Inferior parietal cortex (tissue), 1 donor: ENCODE measurements around the gene PSEN1.

Source experiments
- DNase-seq: peaks from one replicate; pipeline ENCODE4 v3.0.0-alpha.2; 2016; ENCODE audit errors: extremely low spot score

Gene PSEN1

GRCh38 chr14:73239393-73240241 lies 103.3 kb downstream of the PSEN1 start:
- DNase-seq, result no peak

- no peak for DNase-seq
These were observed 104.6 kb downstream of the PSEN1 start for GRCh38 chr14:73240816-73241480.

DNA sequence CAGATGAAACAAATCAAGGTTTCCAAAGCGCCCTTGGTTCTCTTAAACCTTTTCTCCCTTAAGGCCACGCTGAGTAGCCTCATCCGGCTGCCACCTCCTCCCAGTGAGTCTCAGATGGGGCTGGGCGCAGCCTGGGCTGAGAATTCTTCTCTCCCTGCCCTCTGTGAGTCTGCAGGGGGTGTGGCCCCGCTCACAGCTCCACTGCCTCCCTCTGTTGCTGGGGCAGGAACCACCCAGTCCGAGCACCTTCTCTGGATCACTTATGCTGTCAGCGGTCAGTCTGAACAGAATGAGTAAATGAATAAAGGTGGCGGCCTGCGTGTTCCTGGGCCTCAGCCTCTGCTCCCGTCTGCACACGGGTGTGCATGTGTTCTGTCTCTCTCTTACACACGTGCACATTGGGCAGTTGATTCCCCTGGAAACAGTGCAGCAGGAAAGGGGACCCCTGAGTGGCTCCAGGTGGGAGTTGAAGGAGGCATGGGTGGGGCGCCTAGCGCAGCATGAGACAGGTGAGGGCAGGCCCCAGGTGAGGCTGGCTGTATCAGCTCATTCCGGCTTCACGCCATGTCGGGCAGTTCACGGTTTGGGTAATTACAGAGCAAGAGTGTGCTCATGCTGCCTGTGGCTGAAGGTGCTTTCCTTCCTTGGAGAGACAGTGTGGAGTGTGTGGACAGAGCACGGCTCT lies 105.3 kb downstream of the PSEN1 start:
- no peak for DNase-seq

GRCh38 chr14:73242357-73242901 lies 106.1 kb downstream of the PSEN1 start:
- no peak for DNase-seq

- no peak for DNase-seq
These were observed 107.0 kb downstream of the PSEN1 start for GRCh38 chr14:73243341-73243740.

DNA sequence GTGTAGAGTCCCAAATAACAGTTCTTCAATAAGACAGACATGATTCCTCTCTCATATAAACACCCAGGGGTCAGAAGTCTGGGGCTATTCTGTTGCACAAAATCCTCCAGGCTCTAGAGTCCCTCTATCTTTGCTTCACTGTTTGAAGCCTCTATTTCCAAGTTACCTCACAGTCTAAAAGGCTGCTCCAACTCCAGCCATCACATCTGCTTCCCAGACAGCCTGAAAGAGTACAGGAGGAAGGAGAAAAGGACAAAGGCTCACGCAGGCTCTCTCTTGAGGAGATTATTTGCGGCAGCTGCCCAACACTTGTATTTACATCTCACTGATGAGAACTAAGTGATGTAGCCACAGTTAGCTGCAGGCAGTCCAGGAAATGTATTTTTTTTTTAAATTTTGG lies 107.4 kb downstream of the PSEN1 start:
- DNase-seq, result no peak

DNA sequence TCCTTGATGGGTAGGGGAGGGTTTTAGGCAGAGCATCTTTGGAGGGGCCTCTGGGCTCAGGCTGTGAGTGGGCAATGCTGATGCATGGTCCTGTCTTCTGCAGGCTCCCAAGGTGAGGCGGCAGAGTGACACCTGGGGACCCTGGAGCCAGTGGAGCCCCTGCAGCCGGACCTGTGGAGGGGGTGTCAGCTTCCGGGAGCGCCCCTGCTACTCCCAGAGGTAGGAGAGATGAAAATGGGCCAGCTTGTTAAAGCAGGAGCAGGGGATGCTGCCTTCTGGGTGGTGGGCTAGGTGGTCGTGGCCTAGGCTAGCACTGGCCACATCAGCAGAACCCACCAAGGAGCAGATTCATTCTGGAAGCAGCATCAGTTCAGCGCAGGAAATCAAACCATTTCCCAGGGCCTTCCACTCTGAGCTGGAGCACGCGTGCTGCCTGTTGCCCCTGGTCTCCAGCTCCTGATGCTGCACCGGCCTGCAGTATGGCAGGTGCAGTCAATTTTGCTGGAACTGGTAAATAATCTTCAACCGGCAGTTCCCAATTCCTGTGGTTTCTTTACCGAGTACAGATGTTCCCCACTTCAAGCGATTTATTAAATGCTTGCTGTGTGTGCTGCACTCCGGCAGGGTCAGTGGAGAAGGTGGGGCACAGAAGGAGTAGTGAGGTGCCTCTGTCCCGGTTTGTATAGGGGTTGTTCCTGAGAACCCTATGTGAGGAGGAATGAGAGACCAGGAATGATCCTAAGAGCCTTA lies 108.4 kb downstream of the PSEN1 start:
- no peak for DNase-seq

GRCh38 chr14:73245480-73246325 lies 109.4 kb downstream of the PSEN1 start:
- no peak for DNase-seq

GRCh38 chr14:73246387-73247150 lies 110.3 kb downstream of the PSEN1 start:
- DNase-seq, result no peak

GRCh38 chr14:73248108-73248868 lies 112.0 kb downstream of the PSEN1 start:
- no peak for DNase-seq

GRCh38 chr14:73249108-73249507 lies 112.8 kb downstream of the PSEN1 start:
- no peak for DNase-seq

DNA sequence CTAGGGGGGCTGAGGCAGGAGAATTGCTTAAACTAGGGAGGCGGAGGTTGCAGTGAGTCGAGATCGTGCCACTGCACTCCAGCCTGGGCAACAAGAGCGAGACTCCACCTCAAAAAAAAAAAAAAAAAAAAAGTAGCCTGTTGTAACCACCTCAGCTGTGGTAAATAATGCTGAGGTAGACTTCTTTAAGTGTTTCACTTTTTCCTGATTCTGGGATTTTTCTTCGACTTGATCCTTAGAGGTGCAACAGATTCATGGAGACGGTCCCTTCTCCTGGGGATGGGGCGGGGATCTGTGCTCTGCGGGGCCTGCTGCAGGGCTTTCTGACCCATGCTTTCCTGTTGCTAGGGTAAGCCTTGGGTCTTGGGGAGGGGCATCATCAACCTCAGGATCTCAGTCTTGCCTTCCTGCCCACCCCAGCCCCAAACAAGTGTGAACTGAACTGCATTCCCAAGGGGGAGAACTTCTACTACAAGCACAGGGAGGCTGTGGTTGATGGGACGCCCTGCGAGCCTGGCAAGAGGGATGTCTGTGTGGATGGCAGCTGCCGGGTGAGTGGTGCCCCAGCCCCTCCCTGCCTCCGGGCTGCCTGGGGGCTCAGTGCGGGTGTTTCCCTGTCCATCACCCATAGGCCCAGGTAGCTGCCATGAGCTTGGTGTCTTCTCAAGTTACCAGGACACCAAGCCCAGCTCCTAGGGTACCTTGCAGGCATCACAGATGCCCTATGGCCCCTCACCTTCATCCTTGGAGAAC lies 113.4 kb downstream of the PSEN1 start:
- DNase-seq, result no peak

- no peak for DNase-seq
These were observed 114.0 kb downstream of the PSEN1 start for GRCh38 chr14:73250317-73250713.

DNA sequence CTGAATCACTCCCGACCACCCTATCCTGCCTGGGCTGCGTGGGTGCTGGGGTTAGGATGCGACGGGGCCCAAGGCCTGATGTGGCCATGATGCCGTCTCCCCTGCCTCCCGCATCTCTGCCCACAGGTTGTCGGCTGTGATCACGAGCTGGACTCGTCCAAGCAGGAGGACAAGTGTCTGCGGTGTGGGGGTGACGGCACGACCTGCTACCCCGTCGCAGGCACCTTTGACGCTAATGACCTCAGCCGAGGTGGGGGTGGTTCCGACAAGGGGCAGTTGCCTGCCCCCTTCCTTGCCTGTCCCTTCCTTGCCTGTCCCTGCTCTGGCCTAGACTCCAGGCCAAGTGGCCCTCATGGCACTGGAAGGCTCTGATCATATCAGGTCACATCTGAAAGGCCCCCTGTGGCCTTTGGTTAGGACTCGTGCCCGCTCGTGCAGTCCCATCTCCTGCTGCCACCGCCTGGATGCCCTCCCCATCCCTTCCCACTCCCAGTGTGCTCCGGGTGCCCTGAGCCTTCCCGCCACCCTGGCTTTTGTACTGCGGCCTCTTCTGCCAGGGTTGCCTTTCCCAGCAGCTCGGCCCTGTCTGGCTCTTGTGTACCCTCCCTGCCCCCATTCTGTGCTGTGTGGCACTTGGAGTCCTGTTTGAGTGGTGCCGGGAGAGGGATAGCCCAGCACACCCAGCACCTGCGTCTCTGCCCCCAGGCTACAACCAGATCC lies 114.6 kb downstream of the PSEN1 start:
- no peak for DNase-seq

DNA sequence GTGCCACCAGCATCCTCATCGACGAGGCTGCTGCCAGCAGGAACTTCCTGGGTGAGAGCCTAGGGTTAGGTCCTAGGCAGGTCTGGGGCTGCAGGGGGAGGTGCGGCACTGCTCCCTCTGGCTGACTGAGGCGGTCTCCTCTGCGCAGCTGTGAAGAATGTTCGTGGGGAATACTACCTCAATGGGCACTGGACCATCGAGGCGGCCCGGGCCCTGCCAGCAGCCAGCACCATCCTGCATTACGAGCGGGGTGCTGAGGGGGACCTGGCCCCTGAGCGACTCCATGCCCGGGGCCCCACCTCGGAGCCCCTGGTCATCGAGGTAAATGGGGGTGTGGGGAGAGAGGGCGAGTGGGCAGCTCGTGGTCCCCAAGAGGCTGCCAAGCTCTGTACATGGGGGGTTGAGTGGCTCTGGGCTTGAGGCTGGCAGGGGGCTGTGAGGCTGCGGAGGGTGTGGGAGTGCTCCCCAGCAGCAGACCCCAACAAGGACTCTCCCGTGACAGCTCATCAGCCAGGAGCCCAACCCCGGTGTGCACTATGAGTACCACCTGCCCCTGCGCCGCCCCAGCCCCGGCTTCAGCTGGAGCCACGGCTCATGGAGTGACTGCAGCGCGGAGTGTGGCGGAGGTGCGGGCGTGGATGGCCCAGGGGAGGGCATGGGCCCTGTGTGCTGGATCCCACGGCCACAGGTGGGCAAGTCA lies 115.4 kb downstream of the PSEN1 start:
- DNase-seq, result no peak

DNA sequence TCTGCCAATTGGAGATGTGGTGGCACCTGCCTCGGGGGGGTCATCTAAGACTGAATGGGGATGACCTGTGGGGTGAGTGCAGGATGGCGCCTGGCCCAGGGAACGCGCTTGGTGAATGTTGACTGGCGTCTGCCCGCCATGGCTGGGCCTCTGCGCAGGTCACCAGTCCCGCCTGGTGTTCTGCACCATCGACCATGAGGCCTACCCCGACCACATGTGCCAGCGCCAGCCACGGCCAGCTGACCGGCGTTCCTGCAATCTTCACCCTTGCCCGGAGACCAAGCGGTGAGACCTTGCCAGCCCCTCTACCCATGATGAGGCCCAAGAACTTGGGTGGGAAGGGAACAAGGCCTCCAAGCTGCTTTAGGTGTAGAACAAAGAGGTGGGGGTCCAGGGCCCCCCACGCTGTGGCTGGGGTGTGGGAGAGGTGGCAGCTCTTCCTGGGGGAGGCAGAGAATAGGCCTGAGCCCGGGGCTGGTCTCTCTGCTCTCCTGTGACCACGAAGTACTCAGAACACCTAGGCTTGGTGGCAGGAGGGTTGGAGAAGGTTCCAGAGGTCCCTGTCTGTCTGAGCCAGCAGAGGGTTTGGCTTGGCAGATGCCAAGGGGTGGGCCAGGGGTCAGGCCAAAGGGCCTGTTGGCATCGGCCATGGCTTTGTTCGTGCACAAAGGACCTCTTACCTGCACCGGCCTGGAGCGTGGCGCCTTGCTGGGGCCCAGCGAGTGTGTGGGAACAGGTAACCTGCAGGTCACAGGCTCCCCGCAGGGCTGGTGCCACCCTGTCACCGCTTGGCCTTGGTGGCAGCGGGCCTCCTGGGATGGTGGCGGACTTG lies 116.4 kb downstream of the PSEN1 start:
- DNase-seq, result no peak

GRCh38 chr14:73253323-73253610 lies 117.0 kb downstream of the PSEN1 start:
- no peak for DNase-seq
